WTC11 (cell line): ENCODE data around the gene GJC1. TPM values are rescaled to one million over a fixed set of nuclear protein-coding genes. Genes with fewer than 3 reads are reported as not detected.

ENCODE experiments used
- ATAC-seq: fragments of 200-7000 bp; cut with Tn5 transposase; 2 replicates; pipeline ENCODE4 v1.10.0; 2021; ENCODE audit warnings: mild to moderate bottlenecking, moderate library complexity
- CTCF ChIA-PET: fragments of 300-600 bp; sonication (Branson Sonifier 250); formaldehyde crosslinking; loops from one replicate; lab custom pipeline; 2021; ENCODE audit warnings: antibody characterized with exemption; lab: Charles Lee
- POLR2A ChIA-PET: fragments of 350-600 bp; sonication (Branson Sonifier 250); formaldehyde crosslinking; loops from one replicate; lab custom pipeline; 2021; ENCODE audit warnings: antibody characterized with exemption; lab: Charles Lee
- DNase-seq: peaks from one replicate; pipeline ENCODE4 v3.0.0; 2021; ENCODE audit warnings: low spot score
- H3K27ac Mint-ChIP-seq: 2 replicates; pipeline ENCODE4 v1.8.0; 2021; ENCODE audit warnings: mixed read lengths
- H3K27me3 Mint-ChIP-seq: 2 replicates; pipeline ENCODE4 v1.8.0; 2021; ENCODE audit warnings: low read depth, mild to moderate bottlenecking, moderate library complexity, mixed read lengths
- H3K36me3 Mint-ChIP-seq: 2 replicates; pipeline ENCODE4 v1.8.0; 2021; ENCODE audit warnings: mixed read lengths
- H3K4me1 Mint-ChIP-seq: 2 replicates; pipeline ENCODE4 v1.8.0; 2022; ENCODE audit warnings: mixed read lengths
- H3K4me3 Mint-ChIP-seq: 2 replicates; pipeline ENCODE4 v1.8.0; 2021; ENCODE audit warnings: mild to moderate bottlenecking, moderate library complexity, mixed read lengths
- H3K9me3 Mint-ChIP-seq: 2 replicates; pipeline ENCODE4 v1.8.0; 2021; ENCODE audit warnings: mixed read lengths
- ARID4B ChIP-seq: sonication (generic); formaldehyde crosslinking; IDR thresholded peaks from 2 replicates; pipeline ENCODE4 v1.8.0; 2023; ENCODE audit warnings: missing genetic modification reagents, mild to moderate bottlenecking, borderline replicate concordance
- ATF1 ChIP-seq: sonication (generic); formaldehyde crosslinking; IDR thresholded peaks from 2 replicates; pipeline ENCODE4 v1.8.1; 2023; ENCODE audit warnings: mild to moderate bottlenecking, moderate library complexity, missing genetic modification reagents
- ATF2 ChIP-seq: sonication (generic); formaldehyde crosslinking; IDR thresholded peaks from 2 replicates; pipeline ENCODE4 v1.8.1; 2022; ENCODE audit warnings: low read depth, missing genetic modification reagents, borderline replicate concordance
- ATF3 ChIP-seq: sonication (generic); formaldehyde crosslinking; conservative IDR thresholded peaks from 2 replicates; pipeline ENCODE4 v1.8.1; 2022; ENCODE audit warnings: mild to moderate bottlenecking, missing genetic modification reagents
- E2F5 ChIP-seq: sonication (generic); formaldehyde crosslinking; IDR thresholded peaks from 2 replicates; pipeline ENCODE4 v1.8.1; 2022; ENCODE audit warnings: mild to moderate bottlenecking, moderate library complexity, missing genetic modification reagents
- ETV6 ChIP-seq: sonication (generic); formaldehyde crosslinking; IDR thresholded peaks from 2 replicates; pipeline ENCODE4 v1.8.1; 2022; ENCODE audit warnings: mild to moderate bottlenecking, missing genetic modification reagents
- FOXJ3 ChIP-seq: sonication (generic); formaldehyde crosslinking; IDR thresholded peaks from 2 replicates; pipeline ENCODE4 v1.9.0; 2021; ENCODE audit warnings: missing genetic modification reagents, mild to moderate bottlenecking, borderline replicate concordance
- GTF2I ChIP-seq: fragments of 250-450 bp; sonication (Bioruptor Pico); conservative IDR thresholded peaks from 2 replicates; pipeline ENCODE4 v1.4.0; 2021; ENCODE audit warnings: mild to moderate bottlenecking
- HMGA2 ChIP-seq: fragments of 250-450 bp; sonication (Bioruptor Pico); IDR thresholded peaks from 2 replicates; pipeline ENCODE4 v1.4.0; 2021; ENCODE audit warnings: mild to moderate bottlenecking, moderate library complexity
- IRF1 ChIP-seq: sonication (generic); formaldehyde crosslinking; IDR thresholded peaks from 2 replicates; pipeline ENCODE4 v1.8.0; 2023; ENCODE audit warnings: missing genetic modification reagents
- IRF2 ChIP-seq: sonication (generic); formaldehyde crosslinking; IDR thresholded peaks from 2 replicates; pipeline ENCODE4 v1.8.0; 2022; ENCODE audit warnings: low read depth, missing genetic modification reagents, borderline replicate concordance
- JAZF1 ChIP-seq: fragments of 250-450 bp; sonication (Bioruptor Pico); IDR thresholded peaks from 2 replicates; pipeline ENCODE4 v1.9.0; 2021; ENCODE audit warnings: moderate library complexity, mild to moderate bottlenecking, inconsistent platforms
- KAT7 ChIP-seq: sonication (generic); formaldehyde crosslinking; IDR thresholded peaks from 2 replicates; pipeline ENCODE4 v1.8.1; 2023; ENCODE audit warnings: missing genetic modification reagents, mild to moderate bottlenecking, borderline replicate concordance
- MAX ChIP-seq: sonication (generic); formaldehyde crosslinking; IDR thresholded peaks from 2 replicates; pipeline ENCODE4 v1.8.0; 2022; ENCODE audit warnings: mild to moderate bottlenecking, missing genetic modification reagents
- MLX ChIP-seq: sonication (generic); formaldehyde crosslinking; IDR thresholded peaks from 2 replicates; pipeline ENCODE4 v1.8.1; 2023; ENCODE audit warnings: mild to moderate bottlenecking, missing genetic modification reagents, moderate library complexity
- MXD4 ChIP-seq: fragments of 250-450 bp; sonication (Bioruptor Pico); IDR thresholded peaks from 2 replicates; pipeline ENCODE4 v1.8.0; 2021; ENCODE audit warnings: mild to moderate bottlenecking, moderate library complexity, borderline replicate concordance
- NFYB ChIP-seq: sonication (generic); formaldehyde crosslinking; conservative IDR thresholded peaks from 2 replicates; pipeline ENCODE4 v1.8.0; 2022; ENCODE audit warnings: low read depth, missing genetic modification reagents
- OVOL2 ChIP-seq: fragments of 250-450 bp; sonication (Bioruptor Pico); IDR thresholded peaks from 2 replicates; pipeline ENCODE4 v1.9.0; 2021; ENCODE audit warnings: mild to moderate bottlenecking, borderline replicate concordance
- RELA ChIP-seq: sonication (generic); formaldehyde crosslinking; IDR thresholded peaks from 2 replicates; pipeline ENCODE4 v1.8.1; 2022; ENCODE audit warnings: missing genetic modification reagents, mild to moderate bottlenecking, borderline replicate concordance
- RORB ChIP-seq: fragments of 250-450 bp; sonication (Bioruptor Pico); IDR thresholded peaks from 2 replicates; pipeline ENCODE4 v1.9.0; 2021; ENCODE audit warnings: mild to moderate bottlenecking
- SP1 ChIP-seq: sonication (generic); formaldehyde crosslinking; conservative IDR thresholded peaks from 2 replicates; pipeline ENCODE4 v1.8.1; 2022; ENCODE audit warnings: missing genetic modification reagents
- TEAD4 ChIP-seq: sonication (generic); formaldehyde crosslinking; IDR thresholded peaks from 2 replicates; pipeline ENCODE4 v1.8.0; 2022; ENCODE audit warnings: mild to moderate bottlenecking, missing genetic modification reagents
- USF1 ChIP-seq: sonication (generic); formaldehyde crosslinking; IDR thresholded peaks from 2 replicates; pipeline ENCODE4 v1.8.0; 2022; ENCODE audit warnings: mild to moderate bottlenecking, missing genetic modification reagents
- ZNF138 ChIP-seq: sonication (generic); formaldehyde crosslinking; conservative IDR thresholded peaks from 2 replicates; pipeline ENCODE4 v1.8.1; 2022; ENCODE audit warnings: mild to moderate bottlenecking, moderate library complexity, missing genetic modification reagents
- ZNF263 ChIP-seq: sonication (generic); formaldehyde crosslinking; IDR thresholded peaks from 2 replicates; pipeline ENCODE4 v1.8.1; 2022; ENCODE audit warnings: low read depth, mild to moderate bottlenecking, moderate library complexity, missing genetic modification reagents
- ZNF317 ChIP-seq: sonication (generic); formaldehyde crosslinking; IDR thresholded peaks from 2 replicates; pipeline ENCODE4 v1.8.1; 2023; ENCODE audit warnings: low read depth, mild to moderate bottlenecking, moderate library complexity, missing genetic modification reagents, borderline replicate concordance
- ZNF423 ChIP-seq: fragments of 250-450 bp; sonication (Bioruptor Pico); IDR thresholded peaks from 2 replicates; pipeline ENCODE4 v2.1.2; 2022; ENCODE audit warnings: mild to moderate bottlenecking, moderate library complexity
- total RNA-seq: library from RNA; stranded (reverse); gene quantifications from 3 replicates; pipeline ENCODE4 v1.2.3, GENCODE V29; 2021

Gene GJC1
- total RNA-seq, 1 experiment from 2014 or later, result 104 TPM

GRCh38 chr17:44798356-44798755, 31.7 kb downstream of the GJC1 start:
- ATAC-seq, result no peak
- Mint-ChIP-seq H3K27ac (no peak overlapping the region), H3K4me3 (no peak overlapping the region), H3K27me3 (no peaks in the 10 kb centered on the region), H3K36me3 (peaks cover 26% of the 10 kb centered on the region), H3K4me1 (peaks cover 22% of the 10 kb centered on the region), H3K9me3 (no peaks in the 10 kb centered on the region)
- TF ChIP-seq MLX (CRISPR knock-in tag) (no peak), ZNF263 (CRISPR knock-in tag) (no peak), KAT7 (no peak), ATF1 (CRISPR knock-in tag) (no peak), ARID4B (CRISPR knock-in tag) (no peak), USF1 (CRISPR knock-in tag) (no peak), JAZF1 (CRISPR knock-in tag) (no peak), ETV6 (CRISPR knock-in tag) (no peak), FOXJ3 (no peak), RELA (CRISPR knock-in tag) (no peak), MAX (CRISPR knock-in tag) (no peak), ATF3 (CRISPR knock-in tag) (no peak), TEAD4 (CRISPR knock-in tag) (no peak), ZNF138 (CRISPR knock-in tag) (no peak), ZNF423 (CRISPR knock-in tag) (no peak)
- no peak for DNase-seq
- ChIA-PET CTCF (interaction anchor here (1.0 to 3.9 kb wide), 4 partner anchors 18 to 47 kb away, joined by 4 to 22 read pairs (median 5); no protein-coding TSS in a partner anchor), POLR2A (interaction anchor here (1.2 kb wide), 1 partner anchor 11 kb away, joined by 3 read pairs; no protein-coding TSS in a partner anchor)

GRCh38 chr17:44797802-44798201, 32.3 kb downstream of the GJC1 start:
- H3K9me3 Mint-ChIP-seq, result no peaks in the 10 kb centered on the region
- H3K36me3 Mint-ChIP-seq, result peaks cover 24% of the 10 kb centered on the region
- CTCF ChIA-PET, result interaction anchor here (1.0 to 3.9 kb wide), 4 partner anchors 17 to 47 kb away, joined by 4 to 22 read pairs (median 5); no protein-coding TSS in a partner anchor
- H3K27ac Mint-ChIP-seq, result peak overlapping the region; percentile 73
- H3K4me3 Mint-ChIP-seq, result no peak overlapping the region
- DNase-seq (no peak), ATAC-seq (peak; percentile 44; the same call in 1 of the 2 replicates)
- POLR2A ChIA-PET, result interaction anchor here (1.2 kb wide), 1 partner anchor 10 kb away, joined by 3 read pairs; no protein-coding TSS in a partner anchor
- no peaks in the 10 kb centered on the region for H3K27me3 Mint-ChIP-seq
- peaks cover 22% of the 10 kb centered on the region for H3K4me1 Mint-ChIP-seq
- TF ChIP-seq SP1 (CRISPR knock-in tag), result no peak
- no peak for TF ChIP-seq NFYB (CRISPR knock-in tag)
- TF ChIP-seq IRF2 (CRISPR knock-in tag), result no peak
- no peak for TF ChIP-seq E2F5 (CRISPR knock-in tag)
- TF ChIP-seq HMGA2 (CRISPR knock-in tag), result no peak
- TF ChIP-seq GTF2I (CRISPR knock-in tag), result no peak
- TF ChIP-seq RORB, result no peak
- no peak for TF ChIP-seq ATF2 (CRISPR knock-in tag)
- no peak for TF ChIP-seq MXD4
- no peak for TF ChIP-seq IRF1 (CRISPR knock-in tag)
- no peak for TF ChIP-seq ZNF317 (CRISPR knock-in tag)
- TF ChIP-seq OVOL2 (CRISPR knock-in tag), result no peak
